ENCODE results near the gene SERPINB5. TPM values are rescaled to one million over a fixed set of nuclear protein-coding genes. Genes with fewer than 3 reads are reported as not detected.

Gene SERPINB5
- total RNA-seq, 1 donor from 2014 or later, result not detected

- no peak for TF ChIP-seq CTCF (conservative IDR thresholded peaks at IDR 0.05)
- DNase-seq (ENCODE audit: low read depth, low spot score), result no peak
- Mint-ChIP-seq H3K9me3 (no peaks in the 10 kb centered on the region), H3K4me1 (no peaks in the 10 kb centered on the region), H3K4me3 (no peak overlapping the region), H3K27ac (ENCODE audit: unreplicated experiment) (no peak overlapping the region), H3K36me3 (ENCODE audit: low read depth) (no peaks in the 10 kb centered on the region), H3K27me3 (ENCODE audit: low read depth) (no peaks in the 10 kb centered on the region)
These were observed 3.7 kb downstream of the SERPINB5 start for GRCh38 chr18:63480476-63480875.

GRCh38 chr18:63480915-63481314 lies 4.2 kb downstream of the SERPINB5 start:
- DNase-seq (ENCODE audit: low read depth, low spot score), result no peak
- no peaks in the 10 kb centered on the region for H3K36me3 Mint-ChIP-seq (ENCODE audit: low read depth)
- no peaks in the 10 kb centered on the region for H3K27me3 Mint-ChIP-seq (ENCODE audit: low read depth)
- no peak overlapping the region for H3K27ac Mint-ChIP-seq (ENCODE audit: unreplicated experiment)
- no peaks in the 10 kb centered on the region for H3K4me1 Mint-ChIP-seq
- no peak overlapping the region for H3K4me3 Mint-ChIP-seq
- no peak for TF ChIP-seq CTCF (conservative IDR thresholded peaks at IDR 0.05)
- no peaks in the 10 kb centered on the region for H3K9me3 Mint-ChIP-seq

GRCh38 chr18:63487676-63488075 lies 10.9 kb downstream of the SERPINB5 start:
- Mint-ChIP-seq H3K36me3 (ENCODE audit: low read depth) (no peaks in the 10 kb centered on the region), H3K4me1 (no peaks in the 10 kb centered on the region), H3K27ac (ENCODE audit: unreplicated experiment) (no peak overlapping the region), H3K4me3 (no peak overlapping the region), H3K27me3 (ENCODE audit: low read depth) (no peaks in the 10 kb centered on the region), H3K9me3 (no peaks in the 10 kb centered on the region)
- TF ChIP-seq CTCF (conservative IDR thresholded peaks at IDR 0.05), result no peak
- DNase-seq (ENCODE audit: low read depth, low spot score), result no peak

GRCh38 chr18:63488160-63488559 lies 11.4 kb downstream of the SERPINB5 start:
- no peak overlapping the region for H3K4me3 Mint-ChIP-seq
- no peaks in the 10 kb centered on the region for H3K4me1 Mint-ChIP-seq
- DNase-seq (ENCODE audit: low read depth, low spot score), result no peak
- no peak for TF ChIP-seq CTCF (conservative IDR thresholded peaks at IDR 0.05)
- no peak overlapping the region for H3K27ac Mint-ChIP-seq (ENCODE audit: unreplicated experiment)
- H3K9me3 Mint-ChIP-seq, result no peaks in the 10 kb centered on the region
- H3K36me3 Mint-ChIP-seq (ENCODE audit: low read depth), result no peaks in the 10 kb centered on the region
- H3K27me3 Mint-ChIP-seq (ENCODE audit: low read depth), result no peaks in the 10 kb centered on the region

GRCh38 chr18:63492851-63493250 lies 16.1 kb downstream of the SERPINB5 start:
- Mint-ChIP-seq H3K9me3 (no peaks in the 10 kb centered on the region), H3K27me3 (ENCODE audit: low read depth) (no peaks in the 10 kb centered on the region), H3K4me3 (no peak overlapping the region), H3K27ac (ENCODE audit: unreplicated experiment) (no peak overlapping the region), H3K4me1 (no peaks in the 10 kb centered on the region), H3K36me3 (ENCODE audit: low read depth) (no peaks in the 10 kb centered on the region)
- no peak for TF ChIP-seq CTCF (conservative IDR thresholded peaks at IDR 0.05)
- no peak for DNase-seq (ENCODE audit: low read depth, low spot score)

- no peak for TF ChIP-seq CTCF (conservative IDR thresholded peaks at IDR 0.05)
- Mint-ChIP-seq H3K4me3 (no peak overlapping the region), H3K27me3 (ENCODE audit: low read depth) (no peaks in the 10 kb centered on the region), H3K27ac (ENCODE audit: unreplicated experiment) (no peak overlapping the region), H3K9me3 (no peaks in the 10 kb centered on the region), H3K4me1 (no peaks in the 10 kb centered on the region), H3K36me3 (ENCODE audit: low read depth) (no peaks in the 10 kb centered on the region)
- no peak for DNase-seq (ENCODE audit: low read depth, low spot score)
These were observed 18.9 kb downstream of the SERPINB5 start for GRCh38 chr18:63495675-63496074.

All from neural crest cell (in vitro differentiated cells).